Measurements from ENCODE around the gene ZNF398. TPM values are rescaled to one million over a fixed set of nuclear protein-coding genes. Genes with fewer than 3 reads are reported as not detected.

The ZNF398 gene
- total and polyA plus RNA-seq, 2 of the 13 experiments (the other 11 are each of a cell fraction or from before 2014, with no cell fraction given): 3.0 to 8.9 TPM

DNA sequence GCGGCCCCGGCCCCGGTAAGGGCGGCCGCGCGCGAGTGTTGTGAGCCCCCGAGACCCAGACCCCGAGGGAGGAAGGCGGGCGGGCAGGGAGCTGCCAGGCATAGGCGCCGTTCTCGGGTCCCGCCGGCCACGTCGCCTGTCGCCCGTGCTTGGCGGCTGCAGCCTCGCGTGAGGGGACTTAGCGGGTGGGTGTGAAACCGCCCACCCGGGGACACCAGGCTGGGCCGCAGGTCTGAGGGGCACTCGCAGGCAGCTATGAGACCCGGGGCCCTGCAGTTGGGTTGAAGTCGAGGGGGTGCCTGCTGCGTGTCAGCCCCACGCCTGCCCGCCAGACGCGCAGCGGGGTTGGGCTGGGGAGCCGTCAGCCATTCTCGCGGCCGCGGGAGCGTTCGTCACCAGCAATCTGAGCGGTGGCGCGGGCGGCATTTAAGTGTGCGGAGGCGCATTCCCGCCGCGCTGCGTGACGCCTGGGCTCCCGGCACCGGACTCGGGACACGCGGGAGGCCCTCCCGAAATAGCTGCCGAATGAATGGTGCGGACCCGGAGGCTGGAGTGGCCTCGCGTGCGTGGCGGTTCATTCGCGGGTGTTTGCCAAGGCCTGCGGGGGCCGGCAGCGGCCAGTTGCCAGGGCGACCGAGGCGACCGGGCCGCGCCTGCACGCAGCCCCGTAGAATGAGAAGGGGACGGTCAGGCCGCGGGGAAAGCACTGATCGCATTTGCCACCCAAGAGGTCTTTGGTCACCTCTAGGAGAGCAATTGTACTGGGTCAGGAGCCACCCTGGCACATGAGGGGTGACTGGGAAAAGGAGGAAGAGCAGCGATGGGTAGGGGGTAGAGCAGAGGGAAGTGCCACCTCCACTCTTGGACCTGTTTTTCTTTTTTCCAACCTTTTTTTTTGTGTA lies 750 bp downstream of the ZNF398 start (continued):
- TF ChIP-seq, protein P1, sequence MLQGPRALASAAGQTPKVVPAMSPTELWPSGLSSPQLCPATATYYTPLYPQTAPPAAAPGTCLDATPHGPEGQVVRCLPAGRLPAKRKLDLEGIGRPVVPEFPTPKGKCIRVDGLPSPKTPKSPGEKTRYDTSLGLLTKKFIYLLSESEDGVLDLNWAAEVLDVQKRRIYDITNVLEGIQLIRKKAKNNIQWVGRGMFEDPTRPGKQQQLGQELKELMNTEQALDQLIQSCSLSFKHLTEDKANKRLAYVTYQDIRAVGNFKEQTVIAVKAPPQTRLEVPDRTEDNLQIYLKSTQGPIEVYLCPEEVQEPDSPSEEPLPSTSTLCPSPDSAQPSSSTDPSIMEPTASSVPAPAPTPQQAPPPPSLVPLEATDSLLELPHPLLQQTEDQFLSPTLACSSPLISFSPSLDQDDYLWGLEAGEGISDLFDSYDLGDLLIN (CRISPR knock-in tag; IDR thresholded peaks at IDR 0.05; ENCODE audit: borderline replicate concordance): no peak
- TF ChIP-seq RORA (CRISPR knock-in tag; IDR thresholded peaks at IDR 0.05): no peak
- no peak for TF ChIP-seq ZNF678 (CRISPR knock-in tag; IDR thresholded peaks at IDR 0.05)
- TF ChIP-seq, protein P2, sequence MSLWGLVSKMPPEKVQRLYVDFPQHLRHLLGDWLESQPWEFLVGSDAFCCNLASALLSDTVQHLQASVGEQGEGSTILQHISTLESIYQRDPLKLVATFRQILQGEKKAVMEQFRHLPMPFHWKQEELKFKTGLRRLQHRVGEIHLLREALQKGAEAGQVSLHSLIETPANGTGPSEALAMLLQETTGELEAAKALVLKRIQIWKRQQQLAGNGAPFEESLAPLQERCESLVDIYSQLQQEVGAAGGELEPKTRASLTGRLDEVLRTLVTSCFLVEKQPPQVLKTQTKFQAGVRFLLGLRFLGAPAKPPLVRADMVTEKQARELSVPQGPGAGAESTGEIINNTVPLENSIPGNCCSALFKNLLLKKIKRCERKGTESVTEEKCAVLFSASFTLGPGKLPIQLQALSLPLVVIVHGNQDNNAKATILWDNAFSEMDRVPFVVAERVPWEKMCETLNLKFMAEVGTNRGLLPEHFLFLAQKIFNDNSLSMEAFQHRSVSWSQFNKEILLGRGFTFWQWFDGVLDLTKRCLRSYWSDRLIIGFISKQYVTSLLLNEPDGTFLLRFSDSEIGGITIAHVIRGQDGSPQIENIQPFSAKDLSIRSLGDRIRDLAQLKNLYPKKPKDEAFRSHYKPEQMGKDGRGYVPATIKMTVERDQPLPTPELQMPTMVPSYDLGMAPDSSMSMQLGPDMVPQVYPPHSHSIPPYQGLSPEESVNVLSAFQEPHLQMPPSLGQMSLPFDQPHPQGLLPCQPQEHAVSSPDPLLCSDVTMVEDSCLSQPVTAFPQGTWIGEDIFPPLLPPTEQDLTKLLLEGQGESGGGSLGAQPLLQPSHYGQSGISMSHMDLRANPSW (CRISPR knock-in tag; IDR thresholded peaks at IDR 0.05; ENCODE audit: borderline replicate concordance): no peak
- TF ChIP-seq, protein P3, sequence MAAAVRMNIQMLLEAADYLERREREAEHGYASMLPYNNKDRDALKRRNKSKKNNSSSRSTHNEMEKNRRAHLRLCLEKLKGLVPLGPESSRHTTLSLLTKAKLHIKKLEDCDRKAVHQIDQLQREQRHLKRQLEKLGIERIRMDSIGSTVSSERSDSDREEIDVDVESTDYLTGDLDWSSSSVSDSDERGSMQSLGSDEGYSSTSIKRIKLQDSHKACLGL (CRISPR knock-in tag; IDR thresholded peaks at IDR 0.05): peak; percentile 90
- 0 out of 2 replicates have a peak, but pooled peaks have one; percentile 12 for TF ChIP-seq ZFYVE20 (CRISPR knock-in tag; IDR thresholded peaks at IDR 0.05; ENCODE audit: borderline replicate concordance, low read depth)
- no peak; the same call in 1 of the 2 replicates for TF ChIP-seq CENPT (CRISPR knock-in tag; IDR thresholded peaks at IDR 0.05; ENCODE audit: low read depth)
- peak; percentile 76; the same call in 1 of the 2 replicates for TF ChIP-seq PHF8 (CRISPR knock-in tag; IDR thresholded peaks at IDR 0.05)
- TF ChIP-seq, protein P4, sequence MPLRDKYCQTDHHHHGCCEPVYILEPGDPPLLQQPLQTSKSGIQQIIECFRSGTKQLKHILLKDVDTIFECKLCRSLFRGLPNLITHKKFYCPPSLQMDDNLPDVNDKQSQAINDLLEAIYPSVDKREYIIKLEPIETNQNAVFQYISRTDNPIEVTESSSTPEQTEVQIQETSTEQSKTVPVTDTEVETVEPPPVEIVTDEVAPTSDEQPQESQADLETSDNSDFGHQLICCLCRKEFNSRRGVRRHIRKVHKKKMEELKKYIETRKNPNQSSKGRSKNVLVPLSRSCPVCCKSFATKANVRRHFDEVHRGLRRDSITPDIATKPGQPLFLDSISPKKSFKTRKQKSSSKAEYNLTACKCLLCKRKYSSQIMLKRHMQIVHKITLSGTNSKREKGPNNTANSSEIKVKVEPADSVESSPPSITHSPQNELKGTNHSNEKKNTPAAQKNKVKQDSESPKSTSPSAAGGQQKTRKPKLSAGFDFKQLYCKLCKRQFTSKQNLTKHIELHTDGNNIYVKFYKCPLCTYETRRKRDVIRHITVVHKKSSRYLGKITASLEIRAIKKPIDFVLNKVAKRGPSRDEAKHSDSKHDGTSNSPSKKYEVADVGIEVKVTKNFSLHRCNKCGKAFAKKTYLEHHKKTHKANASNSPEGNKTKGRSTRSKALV (CRISPR knock-in tag; IDR thresholded peaks at IDR 0.05): peak; percentile 80
- no peak for TF ChIP-seq CBX1 (IDR thresholded peaks at IDR 0.05; ENCODE audit: low read depth)
- peak; percentile 49; the same call in 1 of the 2 replicates for TF ChIP-seq ZGPAT (CRISPR knock-in tag; IDR thresholded peaks at IDR 0.05)
- TF ChIP-seq ZNF687 (CRISPR knock-in tag; IDR thresholded peaks at IDR 0.05): peak; percentile 71
